Coronary artery (tissue), 2 donors: ENCODE measurements around the gene UCHL3.

ENCODE experiments used
- DNase-seq: peaks from one replicate; pipeline ENCODE4 v3.0.0-alpha.2; 2017; ENCODE audit warnings: low spot score
- H3K27ac ChIP-seq, 2 donors: fragments of 200-600 bp; sonication (generic); one replicate each; pipeline ENCODE4 v1.5.1; 2016 to 2019
- H3K4me3 ChIP-seq: fragments of 200-600 bp; sonication (generic); 2 replicates; pipeline ENCODE4 v1.5.1; 2016; ENCODE audit warnings: mild to moderate bottlenecking, moderate library complexity
- TF ChIP-seq, protein P1 (sequence below): fragments of 200-600 bp; sonication (generic); IDR thresholded peaks from one replicate; pipeline ENCODE4 v1.5.1; 2019; ENCODE audit warnings: antibody characterized with exemption

Gene UCHL3

DNA sequence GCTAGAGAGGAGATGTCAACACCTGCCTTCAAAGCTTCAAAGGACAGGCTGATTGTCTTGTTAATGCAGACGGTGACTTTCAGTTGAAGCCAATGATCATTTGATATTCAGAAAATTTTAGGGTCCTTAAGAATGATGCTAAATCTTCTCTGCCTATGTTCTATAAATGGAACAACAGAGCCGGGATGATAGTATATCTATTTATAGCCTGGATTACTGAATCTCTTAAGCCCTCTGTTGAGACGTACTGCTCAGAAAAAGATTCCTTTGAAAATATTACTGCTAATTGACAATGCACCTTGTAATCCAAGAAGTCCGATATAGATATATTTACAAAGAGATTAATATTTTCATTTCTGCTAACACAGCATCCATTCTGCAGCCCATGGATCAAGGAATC is 50.8 kb downstream of the UCHL3 start:
- H3K4me3 ChIP-seq: no peak overlapping the region
- TF ChIP-seq, protein P1, sequence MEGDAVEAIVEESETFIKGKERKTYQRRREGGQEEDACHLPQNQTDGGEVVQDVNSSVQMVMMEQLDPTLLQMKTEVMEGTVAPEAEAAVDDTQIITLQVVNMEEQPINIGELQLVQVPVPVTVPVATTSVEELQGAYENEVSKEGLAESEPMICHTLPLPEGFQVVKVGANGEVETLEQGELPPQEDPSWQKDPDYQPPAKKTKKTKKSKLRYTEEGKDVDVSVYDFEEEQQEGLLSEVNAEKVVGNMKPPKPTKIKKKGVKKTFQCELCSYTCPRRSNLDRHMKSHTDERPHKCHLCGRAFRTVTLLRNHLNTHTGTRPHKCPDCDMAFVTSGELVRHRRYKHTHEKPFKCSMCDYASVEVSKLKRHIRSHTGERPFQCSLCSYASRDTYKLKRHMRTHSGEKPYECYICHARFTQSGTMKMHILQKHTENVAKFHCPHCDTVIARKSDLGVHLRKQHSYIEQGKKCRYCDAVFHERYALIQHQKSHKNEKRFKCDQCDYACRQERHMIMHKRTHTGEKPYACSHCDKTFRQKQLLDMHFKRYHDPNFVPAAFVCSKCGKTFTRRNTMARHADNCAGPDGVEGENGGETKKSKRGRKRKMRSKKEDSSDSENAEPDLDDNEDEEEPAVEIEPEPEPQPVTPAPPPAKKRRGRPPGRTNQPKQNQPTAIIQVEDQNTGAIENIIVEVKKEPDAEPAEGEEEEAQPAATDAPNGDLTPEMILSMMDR: no peak
- no peak overlapping the region for H3K27ac ChIP-seq
- no peak for DNase-seq

DNA sequence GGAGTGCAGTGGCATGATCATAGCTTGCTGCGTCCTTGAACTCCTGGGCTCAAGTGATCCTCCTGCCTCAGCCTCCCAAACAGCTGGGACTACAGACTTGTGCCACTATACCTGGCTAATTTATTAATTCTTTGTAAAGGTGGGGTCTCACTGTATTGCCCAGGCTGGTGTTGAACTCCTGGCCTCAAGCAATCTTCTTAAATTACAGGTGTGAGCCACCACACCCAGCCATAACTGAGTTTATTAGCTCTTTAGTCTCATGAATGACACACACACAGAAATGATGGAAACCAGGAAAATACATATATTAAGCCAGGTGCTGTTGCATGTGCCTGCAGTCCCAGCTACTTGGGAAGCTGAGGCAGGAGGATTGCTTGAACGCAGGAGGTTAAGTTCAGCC is 53.4 kb downstream of the UCHL3 start:
- TF ChIP-seq, protein P1: no peak
- no peak for DNase-seq
- Histone ChIP-seq H3K4me3 (no peak overlapping the region), H3K27ac (no peak overlapping the region)

DNA sequence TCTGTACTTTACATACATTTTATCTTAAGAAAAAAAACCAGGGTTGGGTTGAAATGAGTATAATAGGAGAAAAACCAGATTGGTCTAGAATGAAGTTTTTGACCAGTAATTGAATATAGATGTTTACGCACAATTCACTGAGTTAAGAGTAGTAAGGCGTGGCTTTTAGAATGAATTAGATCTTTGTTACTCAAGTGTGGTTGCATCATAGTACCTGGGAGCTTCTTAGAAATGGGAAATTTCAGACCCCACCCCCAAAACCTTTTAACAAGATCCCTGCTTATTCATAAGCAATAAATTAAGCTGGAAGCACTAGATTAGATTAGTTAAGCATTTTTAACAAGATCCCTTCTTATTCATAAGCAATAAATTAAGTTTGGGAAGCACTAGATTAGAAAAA is 57.9 kb downstream of the UCHL3 start:
- Histone ChIP-seq H3K4me3 (no peak overlapping the region), H3K27ac (no peak overlapping the region)
- DNase-seq: no peak
- TF ChIP-seq, protein P1: no peak

DNA sequence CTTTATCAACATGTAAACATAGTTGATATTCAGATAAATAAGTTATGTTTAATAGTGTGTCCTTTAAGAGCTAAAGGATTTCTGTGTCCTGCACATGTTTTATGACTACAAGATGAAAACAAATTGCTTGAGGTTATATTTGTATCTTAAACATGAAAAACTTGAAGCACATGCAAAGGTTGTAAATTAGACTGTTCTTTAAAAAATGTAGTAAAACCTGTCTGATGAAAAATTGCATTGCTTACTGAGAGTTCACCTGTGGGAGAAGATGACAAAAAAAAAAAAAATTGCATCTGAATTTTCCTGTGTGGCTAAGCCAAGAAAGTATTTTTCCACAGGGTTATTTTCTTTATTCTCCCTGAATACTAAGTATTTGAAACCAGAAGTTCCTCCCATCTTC is 60.9 kb downstream of the UCHL3 start:
- DNase-seq: no peak
- Histone ChIP-seq H3K27ac (no peak overlapping the region), H3K4me3 (no peak overlapping the region)
- TF ChIP-seq, protein P1: no peak

DNA sequence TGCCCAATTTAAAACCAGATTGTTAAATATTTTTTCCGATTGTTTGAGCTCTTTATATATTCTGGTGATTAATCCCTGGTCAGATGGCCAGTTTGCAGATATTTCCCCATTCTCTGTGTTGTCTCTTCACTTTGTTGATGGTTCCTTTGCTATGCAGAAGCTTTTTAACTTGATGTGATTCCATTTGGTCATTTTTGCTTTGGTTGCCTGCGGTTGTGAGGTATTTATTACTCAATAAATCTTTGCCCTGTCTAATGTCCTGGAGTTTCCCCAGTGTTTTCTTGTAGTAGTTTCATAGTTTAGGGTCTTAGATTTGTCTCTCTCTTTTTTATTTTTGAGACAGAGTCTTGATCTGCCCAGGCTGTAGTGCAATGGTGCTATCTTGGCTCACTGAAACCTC is 62.8 kb downstream of the UCHL3 start:
- Histone ChIP-seq H3K4me3 (no peak overlapping the region), H3K27ac (no peak overlapping the region)
- TF ChIP-seq, protein P1: no peak
- DNase-seq: no peak

DNA sequence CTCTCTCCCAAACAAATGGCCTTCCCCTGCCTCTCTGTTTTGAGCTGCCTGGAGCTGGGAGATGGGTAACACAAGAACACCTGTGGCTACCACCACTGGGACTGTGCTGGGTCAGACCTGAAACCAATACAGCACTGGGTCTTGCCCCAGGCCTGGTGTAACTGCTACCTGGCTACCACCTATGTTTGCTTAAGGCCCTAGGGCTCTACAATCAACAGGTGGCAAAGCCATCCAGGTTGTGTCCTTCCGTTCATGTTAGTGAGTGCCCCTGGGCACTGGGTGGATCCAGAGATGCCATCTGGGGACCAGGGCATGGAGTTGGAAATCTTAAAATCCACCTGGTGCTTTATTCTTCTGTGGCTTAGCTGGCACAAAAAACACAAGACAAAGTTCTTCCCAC is 67.6 kb downstream of the UCHL3 start:
- H3K27ac ChIP-seq: no peak overlapping the region
- TF ChIP-seq, protein P1: no peak
- no peak overlapping the region for H3K4me3 ChIP-seq
- DNase-seq: no peak

DNA sequence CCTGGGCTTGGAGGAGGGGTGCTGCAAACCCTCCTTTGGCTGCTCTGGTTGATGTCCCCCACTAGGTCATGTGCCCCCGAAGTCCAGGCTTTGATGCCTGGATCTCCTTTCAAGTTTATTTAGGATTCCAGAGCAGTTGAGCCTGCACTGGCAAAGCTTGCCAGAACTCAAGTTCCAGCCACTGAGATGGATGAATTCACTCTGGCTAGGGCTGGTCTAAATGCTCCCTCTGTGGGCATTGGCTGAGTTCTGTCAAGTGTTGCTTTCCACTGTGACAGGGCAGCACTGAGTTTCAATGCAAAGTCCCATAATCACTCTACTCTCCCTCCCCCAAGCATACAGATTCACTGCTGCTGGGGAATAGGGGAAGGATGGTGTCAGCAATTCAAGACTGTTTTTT is 68.7 kb downstream of the UCHL3 start:
- Histone ChIP-seq H3K4me3 (no peak overlapping the region), H3K27ac (no peak overlapping the region)
- DNase-seq: no peak
- TF ChIP-seq, protein P1: no peak
